Stimulated activated CD4-positive, alpha-beta T cell treated with anti-CD3 and anti-CD28 coated beads, Interleukin-2, amount 100 ng/mL, for 4 hours (primary cell): ENCODE data around the gene RAB6B.
A peak's percentile ranks its signal among the peaks of the same experiment; 100 is the strongest.
"Not testable (repeated sequence)": the region's sequence is repeated elsewhere in the genome, so short reads cannot be mapped to it uniquely, and the experiment has no call there.

Experiments
- DNase-seq: peaks from one replicate; pipeline ENCODE4 v3.0.0-alpha.2; 2020; ENCODE audit warnings: low read depth

Gene RAB6B

DNA sequence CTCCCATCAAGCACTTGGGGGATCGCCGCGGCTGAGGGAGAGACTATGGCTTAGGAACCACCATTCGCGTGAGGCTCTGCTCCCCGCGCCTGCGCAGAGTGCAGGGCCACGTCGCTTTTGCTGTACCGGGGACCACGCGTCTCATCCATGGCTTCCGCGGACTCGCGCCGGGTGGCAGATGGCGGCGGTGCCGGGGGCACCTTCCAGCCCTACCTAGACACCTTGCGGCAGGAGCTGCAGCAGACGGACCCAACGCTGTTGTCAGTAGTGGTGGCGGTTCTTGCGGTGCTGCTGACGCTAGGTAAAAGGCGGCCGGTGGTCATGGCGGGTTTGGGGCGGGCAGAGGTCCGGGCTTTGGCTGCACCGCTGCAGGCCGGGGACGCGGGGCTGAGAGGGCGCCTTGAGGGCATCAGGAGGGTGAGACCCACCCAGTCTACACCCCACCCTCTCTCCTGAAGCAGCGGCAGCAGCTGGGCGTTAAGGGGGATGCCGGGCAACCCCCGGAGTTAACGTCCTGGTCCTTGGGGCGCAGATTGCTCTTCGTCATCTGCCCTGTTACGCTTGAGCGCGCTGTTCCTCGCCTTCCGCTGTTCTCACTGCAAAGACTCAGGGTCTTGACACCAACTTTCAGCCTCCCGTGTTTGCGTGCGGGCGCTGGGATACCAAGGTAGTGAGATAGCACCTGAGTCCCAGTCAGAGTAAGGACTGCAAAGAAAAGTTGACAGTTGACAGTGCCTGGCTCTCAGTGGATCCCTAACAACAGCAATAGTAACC, 89.8 kb downstream of the RAB6B start, which contains the start of gene SRPRB:
Gene SRPRB, plus strand, starts transcription at position 114 of the 774 bp plus-strand sequence. Its CDS starts 34 bp downstream, at position 148.
- DNase-seq, result peak; percentile 97

DNA sequence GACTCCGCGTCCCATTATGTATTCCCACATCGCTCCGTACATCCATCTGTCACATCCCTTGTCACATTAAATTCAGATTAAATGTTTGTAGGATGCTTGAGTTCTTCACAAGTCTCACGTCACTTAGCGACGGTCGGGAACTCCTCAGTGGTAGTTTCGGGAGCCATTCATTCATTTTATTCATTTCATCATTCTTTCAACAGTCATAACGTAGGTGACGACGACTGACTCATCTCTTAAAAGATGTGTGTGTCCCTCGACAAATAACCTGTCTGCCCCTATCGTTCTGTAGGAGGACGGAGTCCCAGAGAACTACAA, 90.3 kb downstream of the RAB6B start:
- no peak for DNase-seq

DNA sequence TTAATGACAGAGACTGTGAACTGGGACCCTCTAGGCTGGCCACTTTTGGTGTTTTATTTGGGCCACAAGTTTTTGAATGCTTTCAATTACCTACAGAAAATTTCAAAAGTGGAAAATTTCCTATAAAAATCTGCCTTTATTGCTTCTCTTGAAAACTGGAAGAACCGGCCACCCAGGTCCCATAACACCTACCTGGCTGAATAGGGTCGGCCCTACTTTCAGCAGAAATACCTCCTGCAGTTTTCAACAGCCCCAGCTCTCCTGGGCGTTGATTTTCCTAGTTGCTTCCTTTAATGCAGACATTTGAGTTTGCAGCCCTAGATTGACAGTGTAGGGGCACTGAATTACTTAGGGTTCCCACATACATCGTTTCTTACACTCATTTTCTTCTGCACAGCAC, 90.8 kb downstream of the RAB6B start:
- DNase-seq, result no peak

DNA sequence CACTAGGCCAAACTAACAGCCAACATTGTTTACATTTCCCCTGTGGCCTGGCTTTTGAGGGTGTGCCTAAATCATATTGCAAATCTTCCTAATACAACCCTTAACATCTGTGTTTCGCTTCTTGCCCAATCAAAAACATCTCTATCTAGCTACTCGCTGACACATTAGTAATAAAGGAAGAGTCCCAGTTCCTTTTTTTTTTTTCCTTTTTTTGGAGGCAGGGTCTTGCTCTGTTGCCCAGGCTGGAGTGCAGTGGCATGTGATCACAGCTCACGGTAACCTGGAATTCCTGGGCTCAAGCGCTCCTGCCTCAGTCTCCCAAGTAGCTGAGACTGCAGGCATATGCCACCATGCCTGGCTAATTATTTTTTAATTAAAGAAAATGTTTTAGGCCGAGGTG, 92.2 kb downstream of the RAB6B start:
- DNase-seq, result no peak

DNA sequence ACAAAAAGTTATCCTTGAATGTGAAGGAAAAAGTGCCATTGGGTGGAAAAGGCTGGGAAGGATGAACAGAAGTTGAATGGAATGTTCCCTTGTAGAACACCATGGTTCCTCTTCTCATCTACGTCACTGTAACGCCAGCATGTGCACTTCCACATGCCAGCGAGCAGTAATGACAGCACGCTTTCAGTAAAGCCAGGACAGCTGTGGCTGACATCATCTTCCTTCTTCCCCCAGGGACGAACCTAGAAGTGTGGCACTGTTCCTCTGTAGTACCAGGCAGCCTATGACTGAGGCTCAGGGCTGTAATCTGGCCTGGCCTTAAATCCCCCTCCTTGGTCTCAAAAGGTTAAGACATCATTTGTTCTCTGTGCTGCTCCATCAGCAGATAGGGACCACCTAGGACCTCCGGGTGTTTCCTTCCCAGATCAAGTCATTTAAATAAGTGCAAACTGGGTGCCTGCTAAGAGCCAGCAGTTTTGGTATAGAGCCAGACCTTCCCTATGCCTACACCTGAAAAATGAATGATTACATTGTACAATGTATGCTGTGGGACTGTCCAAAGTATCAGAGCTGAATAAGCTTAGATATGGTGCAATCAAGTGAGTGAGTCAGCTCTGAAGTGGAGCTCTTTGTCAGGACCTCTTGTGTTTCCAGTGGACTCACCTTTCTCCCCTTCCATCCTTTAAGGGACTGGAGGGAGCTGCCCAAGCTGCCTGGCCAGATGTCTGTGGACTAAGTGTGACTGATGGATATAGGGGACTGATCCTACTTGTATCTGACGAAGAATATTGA, 95.7 kb downstream of the RAB6B start:
- no peak for DNase-seq

DNA sequence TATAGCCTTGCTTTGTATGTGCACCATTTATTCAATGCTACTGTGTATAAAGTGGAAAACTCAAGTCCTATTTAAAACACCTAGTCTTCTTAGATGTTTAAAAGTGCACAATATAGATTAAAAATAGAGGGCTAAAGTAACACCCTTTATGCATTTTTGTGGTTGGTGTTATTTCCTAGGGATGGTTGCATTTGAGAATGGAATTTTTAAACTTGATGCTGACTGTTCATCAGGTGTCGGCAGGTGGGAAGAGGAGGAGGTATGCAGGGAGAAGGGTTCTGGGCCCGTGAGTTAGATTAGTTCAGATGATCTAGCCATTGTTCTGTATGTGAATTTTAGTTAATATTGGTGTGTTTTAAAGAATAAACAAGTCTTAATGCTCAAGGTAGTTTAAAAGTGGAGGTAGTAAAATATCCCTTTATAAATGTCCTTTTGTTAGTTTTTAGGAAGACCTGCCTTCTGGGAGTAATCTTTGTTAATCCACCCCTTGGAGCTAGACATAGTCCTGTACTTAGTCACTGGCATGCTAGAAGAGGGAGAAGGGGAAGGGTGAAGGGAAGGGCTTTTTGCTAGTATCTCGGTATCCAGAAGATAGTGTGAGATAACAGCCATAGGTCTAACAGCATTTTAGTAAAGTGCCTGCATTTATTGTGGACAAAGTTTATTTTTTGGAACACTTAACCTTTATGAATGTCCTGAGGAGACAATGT, 98.1 kb downstream of the RAB6B start:
- no peak for DNase-seq

DNA sequence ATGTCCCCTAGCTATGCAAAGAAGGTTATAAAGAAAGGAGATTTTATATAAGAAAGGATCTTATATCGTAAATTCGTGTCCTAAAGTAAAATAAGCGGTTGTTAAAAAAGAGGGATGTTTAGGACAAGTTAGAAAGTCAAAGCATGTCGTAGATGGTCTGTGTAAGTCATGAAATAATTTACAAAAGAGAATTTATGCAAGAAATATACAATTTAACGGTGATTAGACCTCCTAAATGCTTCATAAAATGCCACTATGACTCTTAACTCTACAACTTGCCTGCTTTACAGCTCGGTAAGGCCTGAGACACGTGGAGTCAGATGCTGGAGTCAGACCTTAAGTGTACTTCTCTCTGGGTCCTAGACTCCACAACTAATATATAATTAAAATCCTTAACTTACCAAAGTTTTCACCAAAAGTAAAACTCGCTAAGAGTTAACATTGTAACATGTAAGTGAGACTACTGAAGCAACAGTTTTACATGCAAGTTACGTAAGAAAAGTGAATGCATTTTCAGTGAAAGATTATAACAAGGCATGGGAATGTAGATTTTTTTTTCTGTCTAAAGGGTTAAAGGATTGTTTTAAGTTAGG, 103.4 kb downstream of the RAB6B start:
- no peak for DNase-seq

DNA sequence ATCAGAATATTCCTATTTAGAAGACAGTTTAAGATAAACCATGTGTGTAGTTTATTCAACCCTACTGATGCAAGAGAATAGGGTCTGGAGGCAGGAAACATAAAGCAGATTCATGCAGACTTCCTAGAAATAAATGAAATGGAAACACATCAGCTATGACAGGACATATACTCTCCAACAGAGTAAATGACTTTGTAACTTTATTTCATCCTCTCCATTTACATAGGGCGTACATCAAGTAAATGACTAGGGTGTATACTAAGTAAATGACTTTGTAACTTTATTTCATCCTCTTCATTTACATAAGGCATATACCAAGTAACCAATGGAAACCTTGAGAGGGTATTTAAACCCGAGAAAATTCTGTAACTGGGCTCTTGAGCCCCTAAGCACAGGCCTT, 107.7 kb downstream of the RAB6B start:
- no peak for DNase-seq

DNA sequence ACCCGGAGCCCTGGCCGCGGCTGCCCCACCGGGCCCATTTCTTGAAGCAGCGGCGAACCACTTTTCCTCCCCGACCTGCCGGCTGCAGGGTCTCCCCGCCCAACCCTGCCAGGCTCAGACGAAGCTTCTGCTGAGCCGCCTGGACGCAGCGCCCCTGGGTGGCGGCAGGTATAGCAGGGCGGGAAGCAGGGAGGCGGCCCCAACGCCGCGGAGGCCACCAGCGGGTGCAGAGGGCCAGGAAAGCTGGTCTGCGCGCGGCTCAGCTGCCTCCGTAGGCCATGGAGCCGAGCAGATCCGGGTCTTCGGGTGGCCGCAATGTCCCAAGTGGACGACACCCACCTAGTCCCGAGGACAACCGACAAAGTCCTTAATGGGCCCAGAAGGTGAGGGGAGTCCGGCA, 111.9 kb downstream of the RAB6B start:
- DNase-seq, result no peak

DNA sequence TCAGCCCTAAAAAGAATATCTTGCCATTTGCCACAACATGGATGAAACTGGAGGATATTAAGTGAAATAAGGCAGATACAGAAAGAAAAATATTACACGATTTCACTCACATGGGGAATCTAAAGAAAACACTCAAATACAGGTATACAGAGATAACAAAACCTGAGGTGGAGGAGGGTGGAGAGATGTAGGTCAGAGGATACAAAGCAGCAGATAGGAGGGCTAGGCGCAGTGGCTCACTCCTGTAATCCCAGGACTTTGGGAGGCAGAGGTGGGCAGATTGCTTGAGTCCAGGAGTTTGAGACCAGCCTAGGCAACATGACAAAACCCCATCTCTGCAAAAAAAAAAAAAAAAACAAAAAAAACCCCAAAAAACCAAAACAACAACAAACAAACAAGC, 113.2 kb downstream of the RAB6B start:
- no peak for DNase-seq

DNA sequence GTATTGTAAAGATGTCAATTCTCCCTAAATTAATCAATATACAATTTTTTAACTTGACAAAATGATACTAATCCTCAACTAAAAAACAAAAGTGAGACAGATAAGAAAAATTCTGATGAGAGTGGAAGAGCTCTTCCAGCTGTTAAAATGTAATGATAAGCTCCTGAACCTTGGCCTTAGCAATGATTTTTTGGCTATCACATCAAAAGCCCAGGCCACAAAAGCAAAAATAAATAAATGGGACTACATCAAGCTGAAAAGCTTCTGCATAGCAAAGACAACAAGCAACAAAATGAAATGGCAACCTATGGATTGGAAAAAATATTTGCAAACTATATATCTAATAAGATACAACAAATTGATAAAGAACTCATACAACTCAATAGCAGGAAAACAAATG, 114.1 kb downstream of the RAB6B start:
- DNase-seq, result no peak

DNA sequence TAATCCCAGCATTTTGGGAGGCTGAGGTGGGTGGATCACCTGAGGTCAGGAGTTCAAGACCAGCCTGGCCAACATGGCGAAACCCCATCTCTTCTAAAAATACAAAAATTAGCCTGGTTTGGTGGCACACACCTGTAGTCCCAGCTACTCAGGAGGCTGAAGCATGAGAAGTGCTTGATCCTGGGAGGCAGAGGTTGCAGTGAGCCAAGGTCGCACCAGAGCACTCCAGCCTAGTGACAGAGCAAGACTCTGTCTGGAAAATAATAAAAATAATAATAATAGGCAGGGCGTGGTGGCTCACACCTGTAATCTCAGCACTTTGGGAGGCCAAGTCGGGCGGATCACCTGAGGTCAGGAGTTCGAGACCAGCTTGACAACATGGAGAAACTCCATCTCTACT, 114.9 kb downstream of the RAB6B start:
- not testable (repeated sequence) for DNase-seq

DNA sequence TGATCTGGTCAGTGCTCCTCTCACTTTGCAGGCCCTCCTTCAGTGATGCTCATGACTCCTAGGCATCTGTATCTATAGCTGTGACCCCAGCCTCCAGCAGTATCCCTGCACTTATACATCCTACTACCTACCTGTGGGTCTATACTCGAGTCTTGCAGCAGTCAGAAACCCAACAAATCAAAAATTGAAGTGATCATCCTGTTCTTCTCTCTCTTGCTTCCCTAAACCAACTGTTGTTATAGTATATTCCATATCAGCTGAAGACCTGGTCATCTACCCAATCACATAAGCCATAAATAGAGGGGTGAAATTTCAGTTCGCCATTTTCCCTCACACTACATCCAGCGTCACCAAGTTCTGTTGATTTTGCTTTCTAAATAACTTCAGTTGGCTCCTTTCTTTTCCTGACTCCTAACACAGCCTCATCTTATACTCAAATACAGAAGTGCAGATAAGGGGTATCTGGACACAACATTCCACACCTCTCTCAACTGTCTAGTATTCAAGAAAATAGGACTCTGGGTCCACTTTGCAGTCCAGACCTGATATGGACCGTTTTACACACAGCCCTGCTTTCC, 116.0 kb downstream of the RAB6B start:
- DNase-seq, result no peak

DNA sequence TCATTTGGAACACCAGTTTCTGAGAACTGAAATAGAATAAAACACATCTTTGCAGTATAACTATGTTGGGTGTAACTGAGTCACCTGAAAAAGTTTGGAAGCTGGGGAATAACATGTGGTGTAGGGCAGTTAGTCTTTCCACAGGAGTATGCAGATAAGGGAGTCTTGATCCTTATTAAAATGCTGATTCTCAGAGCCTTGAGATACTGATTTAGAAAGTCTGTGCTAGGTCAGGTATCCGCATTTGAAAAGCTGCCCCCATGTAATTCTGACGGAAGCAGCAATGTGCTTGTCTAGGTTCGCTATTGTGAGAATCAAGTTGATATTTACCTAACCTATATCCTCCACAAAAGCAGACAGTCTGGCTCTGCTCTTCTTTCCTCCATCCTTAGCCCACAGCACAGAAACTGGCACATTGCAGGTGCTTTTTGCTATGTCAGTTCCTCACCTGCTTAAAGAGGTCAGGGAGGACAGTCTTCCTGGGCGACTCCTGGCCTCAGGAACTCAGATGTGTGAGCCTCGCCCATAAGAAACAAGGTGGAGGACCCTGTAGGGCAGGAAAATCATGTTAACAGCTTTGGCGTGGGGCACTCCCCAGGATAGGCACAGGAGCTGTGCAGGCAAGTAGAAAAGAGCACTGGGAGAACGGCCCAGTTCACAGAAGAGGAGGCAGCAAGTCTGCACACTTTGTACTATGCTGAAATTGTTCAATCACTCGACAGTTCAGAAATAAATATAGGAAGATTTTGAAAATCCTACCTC, 117.7 kb downstream of the RAB6B start:
- no peak for DNase-seq

DNA sequence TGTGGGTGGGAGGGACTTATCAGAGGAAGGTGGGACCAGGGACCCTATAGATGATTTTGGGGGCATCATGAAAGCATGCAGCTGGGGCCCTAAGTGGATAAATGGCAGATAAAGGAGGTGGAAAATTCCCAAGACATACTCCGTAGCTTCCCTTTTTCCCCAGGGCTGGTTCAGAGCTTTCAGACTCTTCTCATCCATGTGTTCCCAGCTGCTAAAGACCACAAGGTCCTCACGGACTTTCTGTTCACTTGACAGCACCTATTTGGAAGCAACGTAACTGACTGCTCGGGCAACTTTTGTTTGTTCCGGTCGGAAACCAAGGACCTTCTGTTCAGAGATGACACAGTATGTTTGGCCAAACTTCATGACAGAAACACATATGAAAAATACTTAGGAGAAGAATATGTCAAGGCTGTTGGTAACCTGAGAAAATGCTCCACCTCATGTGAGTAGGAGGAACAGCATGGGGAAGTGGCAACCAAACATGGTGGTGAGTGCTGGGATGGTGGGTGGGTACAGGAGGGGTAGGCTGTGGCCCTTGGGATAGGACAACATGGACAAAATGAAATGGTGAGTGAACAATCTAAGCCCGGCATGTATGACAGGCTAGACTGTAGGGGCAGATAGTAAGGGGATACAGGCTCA, 118.8 kb downstream of the RAB6B start:
- no peak for DNase-seq

DNA sequence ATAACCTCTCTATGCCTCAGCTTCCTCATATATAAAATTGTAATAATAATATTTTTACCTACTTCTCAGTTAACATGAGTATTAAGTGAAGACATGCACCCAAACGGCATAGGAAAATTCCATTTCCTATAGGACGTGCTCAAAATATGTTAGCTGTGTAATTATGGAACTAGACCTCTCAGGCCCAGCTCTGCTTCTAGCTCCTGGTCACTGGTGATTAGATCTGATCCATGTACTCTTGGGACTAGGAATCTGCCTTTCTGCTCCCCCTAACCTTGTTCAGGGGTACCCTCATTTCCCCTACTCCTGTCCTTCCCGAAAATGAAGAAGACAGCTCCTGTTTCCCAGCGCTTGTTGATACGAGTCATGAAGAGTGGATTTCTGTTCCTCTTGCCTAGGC, 119.8 kb downstream of the RAB6B start:
- no peak for DNase-seq

DNA sequence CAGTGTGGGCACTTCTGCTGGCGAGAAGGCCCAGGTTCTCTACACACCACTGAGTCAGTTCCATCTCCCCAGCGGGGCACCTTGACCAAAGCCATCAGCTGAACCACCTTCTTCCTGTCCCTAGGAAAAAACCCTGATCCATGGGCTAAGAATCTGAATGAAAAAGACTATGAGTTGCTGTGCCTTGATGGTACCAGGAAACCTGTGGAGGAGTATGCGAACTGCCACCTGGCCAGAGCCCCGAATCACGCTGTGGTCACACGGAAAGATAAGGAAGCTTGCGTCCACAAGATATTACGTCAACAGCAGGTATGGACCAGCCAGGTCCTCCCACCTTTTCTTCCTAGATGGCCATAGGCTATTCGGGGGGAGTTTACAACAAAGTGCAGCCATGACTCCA, 120.4 kb downstream of the RAB6B start:
- DNase-seq, result no peak
